GM19372 (cell line): ENCODE measurements around the gene ARHGAP32.

Experiments used
- ATAC-seq: cut with Tn5 transposase; IDR thresholded peaks from one replicate; pipeline ENCODE4 v1.9.1; 2021; ENCODE audit warnings: mild to moderate bottlenecking, low read depth, moderate library complexity; ENCODE audit not compliant: unreplicated experiment

ARHGAP32 gene

GRCh38 chr11:128963744-128964325 lies 228.3 kb downstream of the ARHGAP32 start:
- no peak for ATAC-seq

- ATAC-seq: no peak
Measured at GRCh38 chr11:128962896-128963295, 229.2 kb downstream of the ARHGAP32 start.

DNA sequence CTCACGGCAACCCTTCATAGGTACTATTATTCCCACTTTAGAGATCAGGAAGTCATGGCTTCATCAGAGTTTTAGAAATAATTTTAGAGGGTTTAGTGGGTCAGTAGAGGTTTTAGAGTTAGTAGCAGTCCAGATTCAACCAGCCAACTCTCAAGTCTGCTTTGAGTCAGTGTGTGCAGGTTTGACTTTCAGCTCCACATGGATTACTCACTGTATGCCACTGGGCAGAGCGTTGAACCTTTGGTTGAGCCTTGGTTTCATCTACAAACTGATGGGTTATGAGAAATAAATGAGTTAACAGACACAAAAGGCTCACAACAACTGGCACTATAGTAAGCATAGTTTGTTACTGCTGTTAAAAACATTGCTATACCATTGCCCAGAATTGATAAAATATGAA lies 230.5 kb downstream of the ARHGAP32 start:
- ATAC-seq: no peak

GRCh38 chr11:128957202-128957482 lies 235.0 kb downstream of the ARHGAP32 start:
- no peak for ATAC-seq

GRCh38 chr11:128956401-128957201 lies 235.5 kb downstream of the ARHGAP32 start:
- ATAC-seq: no peak

DNA sequence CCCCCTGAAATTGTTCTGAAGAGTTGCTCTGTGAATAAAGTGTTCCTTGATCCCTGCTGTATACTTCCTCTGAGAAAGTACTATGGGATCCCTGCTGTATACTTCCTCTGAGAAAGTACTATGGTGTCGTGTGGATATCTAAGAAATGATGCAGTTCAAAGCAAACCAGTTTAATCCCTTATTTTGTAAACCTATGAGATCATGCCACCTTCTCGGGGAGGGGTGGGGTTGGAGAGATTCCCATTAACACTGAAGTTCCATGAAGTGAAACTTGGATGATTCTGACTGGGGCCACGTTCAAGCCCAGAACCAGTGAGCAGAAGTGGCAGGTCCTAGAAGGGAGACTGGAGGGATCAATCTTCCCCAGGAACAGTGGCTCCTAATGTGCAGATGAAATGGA lies 236.5 kb downstream of the ARHGAP32 start:
- no peak for ATAC-seq

- ATAC-seq: no peak
Measured at GRCh38 chr11:128953151-128953550, 239.0 kb downstream of the ARHGAP32 start.

GRCh38 chr11:128949791-128950454 lies 242.2 kb downstream of the ARHGAP32 start:
- ATAC-seq: no peak

DNA sequence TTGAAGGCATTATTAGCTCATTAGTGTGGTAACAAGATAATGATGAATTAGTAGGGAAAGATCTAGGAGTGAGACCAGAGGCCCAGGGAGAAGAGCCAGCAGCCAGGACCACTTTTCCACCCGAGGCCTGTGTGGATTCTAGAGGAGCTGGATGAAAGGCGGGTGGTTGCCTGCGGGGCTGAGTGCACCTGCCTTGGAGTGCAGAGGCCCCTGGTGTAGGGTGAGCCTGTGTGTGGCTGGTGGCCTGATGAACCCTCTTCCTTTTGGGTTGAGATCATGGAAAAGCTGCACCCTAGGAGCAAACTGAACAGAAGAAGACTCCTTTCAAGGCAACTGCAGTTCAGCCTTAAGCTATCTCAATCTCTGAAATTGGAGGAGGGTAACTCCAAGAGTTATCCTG lies 243.5 kb downstream of the ARHGAP32 start:
- no peak for ATAC-seq

DNA sequence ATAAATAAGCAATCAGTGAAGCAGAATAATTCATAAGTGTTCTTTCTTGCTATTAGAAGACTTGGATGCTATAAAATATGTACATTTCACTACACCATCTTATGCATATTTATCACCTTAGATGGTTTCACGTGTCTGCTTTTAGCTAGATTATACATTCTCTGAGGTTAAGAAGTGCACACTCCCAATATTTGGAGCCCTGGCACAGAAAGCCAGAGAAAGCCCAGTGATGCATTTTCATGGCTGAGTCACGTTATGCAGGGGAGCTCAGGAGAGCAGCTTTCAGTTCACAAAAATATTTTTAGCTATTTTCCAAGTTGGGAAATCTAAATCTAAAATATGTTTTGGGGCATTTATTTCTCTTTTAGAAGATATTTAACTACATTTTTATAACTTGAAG lies 244.4 kb downstream of the ARHGAP32 start:
- no peak for ATAC-seq

GRCh38 chr11:128946648-128947047 lies 245.5 kb downstream of the ARHGAP32 start:
- no peak for ATAC-seq

- no peak for ATAC-seq
Measured at GRCh38 chr11:128943428-128943976, 248.6 kb downstream of the ARHGAP32 start.

DNA sequence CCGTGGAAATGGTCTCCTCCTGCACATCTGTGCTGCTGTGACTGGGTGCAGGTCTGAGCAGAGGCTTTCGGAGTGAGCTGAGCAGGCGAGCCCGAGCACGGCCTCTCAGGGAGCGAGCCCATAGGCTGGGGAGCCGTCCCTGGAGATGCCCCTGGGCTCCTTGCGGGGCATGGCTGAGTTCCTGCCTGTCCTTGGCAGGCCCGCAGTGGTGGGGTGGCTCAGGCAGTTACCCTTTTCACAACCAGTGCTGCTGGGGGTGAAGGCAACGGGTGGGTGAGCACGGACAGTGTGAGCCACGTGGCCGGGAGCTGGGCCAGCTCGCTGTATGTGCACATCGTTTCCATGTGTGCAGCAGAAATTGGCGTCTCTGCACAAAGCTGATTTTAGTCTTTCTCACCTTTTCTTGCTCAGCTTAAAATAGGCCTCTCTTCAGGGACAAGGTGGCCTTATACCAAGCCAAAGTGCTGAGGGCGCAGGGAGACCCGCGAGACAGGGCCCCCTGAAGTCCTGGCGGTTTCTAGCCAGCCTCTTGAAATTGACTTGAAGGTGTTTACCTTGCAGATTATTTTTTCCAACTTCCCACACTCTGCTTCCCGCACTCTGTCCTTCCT lies 249.2 kb downstream of the ARHGAP32 start, which contains the start of gene TP53AIP1:
Gene TP53AIP1, minus strand, starts transcription at position 55 of the 611 bp plus-strand sequence. CDS start 5,053 bp downstream, outside the sequence.
- ATAC-seq: no peak

GRCh38 chr11:128942272-128942612 lies 249.9 kb downstream of the ARHGAP32 start:
- ATAC-seq: no peak

- no peak for ATAC-seq
Measured at GRCh38 chr11:128941573-128942271, 250.4 kb downstream of the ARHGAP32 start.

- no peak for ATAC-seq
Measured at GRCh38 chr11:128941110-128941509, 251.0 kb downstream of the ARHGAP32 start.

DNA sequence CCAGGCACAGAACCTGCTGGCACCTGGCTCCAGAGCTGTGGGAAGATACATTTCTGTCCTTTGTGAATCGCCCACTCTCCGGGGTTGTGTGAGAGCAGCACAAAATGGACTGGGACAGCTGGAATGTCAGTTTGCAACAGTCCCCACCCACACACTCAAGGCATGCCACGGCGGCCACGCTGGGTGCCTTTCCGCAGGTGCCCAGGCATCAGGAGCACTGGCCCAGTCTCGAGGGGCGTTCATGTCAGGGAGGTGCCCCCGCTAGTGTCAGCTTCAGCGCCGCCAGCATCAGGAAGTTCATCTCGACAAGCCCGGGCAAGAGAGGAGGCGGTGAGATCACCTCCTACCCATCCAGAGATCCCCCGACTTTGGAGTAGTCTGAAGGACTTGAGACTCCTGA lies 251.5 kb downstream of the ARHGAP32 start:
- ATAC-seq: no peak

DNA sequence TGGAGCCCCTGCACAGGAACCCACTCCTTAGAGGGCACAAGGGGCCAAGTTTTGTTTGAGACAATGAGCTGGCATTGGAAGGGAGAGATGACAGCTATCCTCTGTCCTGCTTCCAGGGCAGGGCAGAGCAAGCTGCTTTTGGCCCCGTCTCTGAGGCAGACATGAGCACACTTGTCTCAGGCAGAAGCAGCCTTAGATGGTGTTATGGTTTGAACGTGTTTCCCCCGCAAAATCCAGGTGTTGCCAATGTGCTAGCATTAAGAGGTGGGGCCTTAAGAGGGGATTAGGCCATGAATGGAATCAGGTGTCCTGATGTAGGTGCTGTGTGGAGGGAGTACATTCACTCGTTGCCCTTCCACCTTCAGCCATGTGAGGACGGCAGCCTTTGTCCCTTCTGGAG lies 252.0 kb downstream of the ARHGAP32 start:
- ATAC-seq: no peak

- ATAC-seq: no peak
Measured at GRCh38 chr11:128939591-128939990, 252.5 kb downstream of the ARHGAP32 start.

DNA sequence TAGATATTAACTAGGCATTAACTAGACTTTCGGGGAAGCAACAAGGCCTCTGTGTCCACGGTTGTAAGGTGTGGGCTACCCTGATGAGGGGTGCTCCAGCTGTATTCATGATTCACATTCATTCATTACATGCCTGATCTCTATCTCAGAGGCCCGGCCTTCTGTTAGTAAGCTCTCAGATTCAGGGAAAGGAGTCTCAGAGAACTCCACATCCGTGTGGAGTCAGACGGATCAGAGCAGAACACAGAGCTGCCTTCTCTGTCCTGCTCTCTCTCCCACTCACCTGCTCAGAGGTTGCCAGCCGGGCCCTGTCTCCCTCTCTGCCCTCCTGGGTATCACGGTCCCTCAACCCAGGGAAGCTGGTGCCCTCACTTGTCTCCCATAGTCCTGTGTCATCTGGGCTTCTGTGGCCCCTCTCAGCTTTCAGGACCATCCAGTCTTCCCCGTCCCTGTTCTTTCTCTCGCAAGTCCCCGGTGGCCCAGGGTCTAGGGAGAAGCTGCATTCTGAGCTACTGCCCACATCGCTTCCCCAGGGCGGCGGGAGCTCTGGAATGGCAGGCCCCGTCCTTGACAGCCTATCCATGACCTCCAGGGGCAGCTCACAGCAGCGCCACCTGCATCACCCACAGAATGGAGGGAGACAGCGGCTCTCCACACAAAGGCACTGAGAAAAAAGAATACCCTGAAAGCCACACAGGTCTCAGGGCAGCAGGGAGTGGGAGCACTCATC lies 253.8 kb downstream of the ARHGAP32 start:
- no peak for ATAC-seq
